ENCODE results near the gene LRCH4. TPM values are rescaled to one million over a fixed set of nuclear protein-coding genes. Genes with fewer than 3 reads are reported as not detected.
A peak's percentile ranks its signal among the peaks of the same experiment; 100 is the strongest.

Gene LRCH4
- total and polyA plus RNA-seq, 9 of the 15 experiments (the other 6 are each of a cell fraction or from before 2014, with no cell fraction given): 0.06 to 63.3 (median 15.0) TPM

DNA sequence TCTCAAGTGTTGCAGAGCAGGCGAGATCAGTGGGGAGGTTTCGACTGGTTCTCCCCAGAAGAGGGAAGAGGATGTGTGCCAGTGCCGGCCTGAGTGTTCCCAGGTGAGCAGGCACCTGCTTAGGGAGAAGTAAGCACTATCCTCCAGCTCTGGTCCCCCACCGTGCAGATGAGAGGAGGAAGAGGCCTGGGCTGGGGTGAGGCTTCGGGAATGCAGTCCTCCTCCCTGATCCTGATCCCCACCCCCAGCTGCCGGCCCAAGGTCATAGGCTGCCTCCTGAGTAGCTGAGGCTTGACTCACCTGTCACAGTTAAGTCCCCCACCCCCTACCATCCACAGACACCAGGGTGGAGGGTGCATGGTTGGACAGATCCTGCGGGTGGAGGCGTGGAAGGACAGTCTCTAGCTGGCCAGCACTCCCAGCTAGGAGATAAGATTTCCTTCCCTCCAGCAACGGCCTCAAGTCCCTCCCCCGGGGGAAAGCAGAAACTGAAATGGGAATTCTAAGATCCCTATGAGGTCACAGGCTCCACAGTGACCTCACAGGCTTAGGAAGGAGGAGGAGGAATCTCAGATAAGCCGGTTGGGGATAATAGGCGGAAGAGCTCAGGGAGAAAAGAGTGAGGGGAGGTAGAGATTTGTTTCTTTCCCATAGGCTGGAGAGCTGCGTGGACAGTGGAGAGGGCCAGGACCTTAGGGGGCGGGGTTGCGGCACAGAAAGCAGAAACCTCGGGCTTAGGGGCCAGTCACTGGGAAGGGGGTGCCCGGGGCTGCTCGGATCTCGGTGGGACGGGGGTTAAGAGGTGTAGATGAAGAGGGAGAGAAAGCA lies 1.0 kb downstream of the LRCH4 start (continued):
- peak in 1 of 2 experiments; percentile 18; a peak in 3 of 4 replicates for TF ChIP-seq SIN3A (IDR thresholded peaks at IDR 0.05; ENCODE audit: borderline replicate concordance in 2 of 2, control insufficient read depth in 1 of 2, low read depth in 2 of 2, low read length in 2 of 2)
- TF ChIP-seq, protein P1, sequence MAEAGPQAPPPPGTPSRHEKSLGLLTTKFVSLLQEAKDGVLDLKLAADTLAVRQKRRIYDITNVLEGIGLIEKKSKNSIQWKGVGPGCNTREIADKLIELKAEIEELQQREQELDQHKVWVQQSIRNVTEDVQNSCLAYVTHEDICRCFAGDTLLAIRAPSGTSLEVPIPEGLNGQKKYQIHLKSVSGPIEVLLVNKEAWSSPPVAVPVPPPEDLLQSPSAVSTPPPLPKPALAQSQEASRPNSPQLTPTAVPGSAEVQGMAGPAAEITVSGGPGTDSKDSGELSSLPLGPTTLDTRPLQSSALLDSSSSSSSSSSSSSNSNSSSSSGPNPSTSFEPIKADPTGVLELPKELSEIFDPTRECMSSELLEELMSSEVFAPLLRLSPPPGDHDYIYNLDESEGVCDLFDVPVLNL (CRISPR knock-in tag; IDR thresholded peaks at IDR 0.05; ENCODE audit: low read depth): no peak
- peak in 1 of 2 experiments; percentile 21; a peak in 1 of 4 replicates for TF ChIP-seq RCOR1 (IDR thresholded peaks at IDR 0.05; ENCODE audit: borderline replicate concordance in 1 of 2, low read depth in 2 of 2, low read length in 2 of 2)
- TF ChIP-seq, protein P2, sequence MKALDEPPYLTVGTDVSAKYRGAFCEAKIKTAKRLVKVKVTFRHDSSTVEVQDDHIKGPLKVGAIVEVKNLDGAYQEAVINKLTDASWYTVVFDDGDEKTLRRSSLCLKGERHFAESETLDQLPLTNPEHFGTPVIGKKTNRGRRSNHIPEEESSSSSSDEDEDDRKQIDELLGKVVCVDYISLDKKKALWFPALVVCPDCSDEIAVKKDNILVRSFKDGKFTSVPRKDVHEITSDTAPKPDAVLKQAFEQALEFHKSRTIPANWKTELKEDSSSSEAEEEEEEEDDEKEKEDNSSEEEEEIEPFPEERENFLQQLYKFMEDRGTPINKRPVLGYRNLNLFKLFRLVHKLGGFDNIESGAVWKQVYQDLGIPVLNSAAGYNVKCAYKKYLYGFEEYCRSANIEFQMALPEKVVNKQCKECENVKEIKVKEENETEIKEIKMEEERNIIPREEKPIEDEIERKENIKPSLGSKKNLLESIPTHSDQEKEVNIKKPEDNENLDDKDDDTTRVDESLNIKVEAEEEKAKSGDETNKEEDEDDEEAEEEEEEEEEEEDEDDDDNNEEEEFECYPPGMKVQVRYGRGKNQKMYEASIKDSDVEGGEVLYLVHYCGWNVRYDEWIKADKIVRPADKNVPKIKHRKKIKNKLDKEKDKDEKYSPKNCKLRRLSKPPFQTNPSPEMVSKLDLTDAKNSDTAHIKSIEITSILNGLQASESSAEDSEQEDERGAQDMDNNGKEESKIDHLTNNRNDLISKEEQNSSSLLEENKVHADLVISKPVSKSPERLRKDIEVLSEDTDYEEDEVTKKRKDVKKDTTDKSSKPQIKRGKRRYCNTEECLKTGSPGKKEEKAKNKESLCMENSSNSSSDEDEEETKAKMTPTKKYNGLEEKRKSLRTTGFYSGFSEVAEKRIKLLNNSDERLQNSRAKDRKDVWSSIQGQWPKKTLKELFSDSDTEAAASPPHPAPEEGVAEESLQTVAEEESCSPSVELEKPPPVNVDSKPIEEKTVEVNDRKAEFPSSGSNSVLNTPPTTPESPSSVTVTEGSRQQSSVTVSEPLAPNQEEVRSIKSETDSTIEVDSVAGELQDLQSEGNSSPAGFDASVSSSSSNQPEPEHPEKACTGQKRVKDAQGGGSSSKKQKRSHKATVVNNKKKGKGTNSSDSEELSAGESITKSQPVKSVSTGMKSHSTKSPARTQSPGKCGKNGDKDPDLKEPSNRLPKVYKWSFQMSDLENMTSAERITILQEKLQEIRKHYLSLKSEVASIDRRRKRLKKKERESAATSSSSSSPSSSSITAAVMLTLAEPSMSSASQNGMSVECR (CRISPR knock-in tag; IDR thresholded peaks at IDR 0.05): 0 out of 2 replicates have a peak, but pooled peaks have one; percentile 63
- 0 out of 4 replicates have a peak, but pooled peaks of 1 of the 2 experiments have one; percentile 36 for TF ChIP-seq TEAD1 (CRISPR knock-in tag; IDR thresholded peaks at IDR 0.05)
- TF ChIP-seq, protein P3, sequence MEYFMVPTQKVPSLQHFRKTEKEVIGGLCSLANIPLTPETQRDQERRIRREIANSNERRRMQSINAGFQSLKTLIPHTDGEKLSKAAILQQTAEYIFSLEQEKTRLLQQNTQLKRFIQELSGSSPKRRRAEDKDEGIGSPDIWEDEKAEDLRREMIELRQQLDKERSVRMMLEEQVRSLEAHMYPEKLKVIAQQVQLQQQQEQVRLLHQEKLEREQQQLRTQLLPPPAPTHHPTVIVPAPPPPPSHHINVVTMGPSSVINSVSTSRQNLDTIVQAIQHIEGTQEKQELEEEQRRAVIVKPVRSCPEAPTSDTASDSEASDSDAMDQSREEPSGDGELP (CRISPR knock-in tag; IDR thresholded peaks at IDR 0.05; ENCODE audit: borderline replicate concordance): peak; percentile 37; the same call in 1 of the 2 replicates
- no peak for TF ChIP-seq ATF1 (CRISPR knock-in tag; IDR thresholded peaks at IDR 0.05)
- peak; percentile 72 for TF ChIP-seq ATF1 (tag; IDR thresholded peaks at IDR 0.05)
- TF ChIP-seq, protein P4, sequence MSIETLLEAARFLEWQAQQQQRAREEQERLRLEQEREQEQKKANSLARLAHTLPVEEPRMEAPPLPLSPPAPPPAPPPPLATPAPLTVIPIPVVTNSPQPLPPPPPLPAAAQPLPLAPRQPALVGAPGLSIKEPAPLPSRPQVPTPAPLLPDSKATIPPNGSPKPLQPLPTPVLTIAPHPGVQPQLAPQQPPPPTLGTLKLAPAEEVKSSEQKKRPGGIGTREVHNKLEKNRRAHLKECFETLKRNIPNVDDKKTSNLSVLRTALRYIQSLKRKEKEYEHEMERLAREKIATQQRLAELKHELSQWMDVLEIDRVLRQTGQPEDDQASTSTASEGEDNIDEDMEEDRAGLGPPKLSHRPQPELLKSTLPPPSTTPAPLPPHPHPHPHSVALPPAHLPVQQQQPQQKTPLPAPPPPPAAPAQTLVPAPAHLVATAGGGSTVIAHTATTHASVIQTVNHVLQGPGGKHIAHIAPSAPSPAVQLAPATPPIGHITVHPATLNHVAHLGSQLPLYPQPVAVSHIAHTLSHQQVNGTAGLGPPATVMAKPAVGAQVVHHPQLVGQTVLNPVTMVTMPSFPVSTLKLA (conservative IDR thresholded peaks at IDR 0.05): 0 out of 4 replicates have a peak, but pooled peaks of 1 of the 2 experiments have one; percentile 14
- peak; percentile 69; the same call in 1 of the 2 replicates for TF ChIP-seq CREB1 (IDR thresholded peaks at IDR 0.05)
- TF ChIP-seq CREB1 (CRISPR knock-in tag; IDR thresholded peaks at IDR 0.05): peak; percentile 62; the same call in 1 of the 2 replicates
- TF ChIP-seq ZBTB1 (CRISPR knock-in tag; IDR thresholded peaks at IDR 0.05; ENCODE audit: borderline replicate concordance, low read depth): 0 out of 2 replicates have a peak, but pooled peaks have one; percentile 33
- TF ChIP-seq ATF7 (IDR thresholded peaks at IDR 0.05): peak; percentile 81
- TF ChIP-seq, protein P5, sequence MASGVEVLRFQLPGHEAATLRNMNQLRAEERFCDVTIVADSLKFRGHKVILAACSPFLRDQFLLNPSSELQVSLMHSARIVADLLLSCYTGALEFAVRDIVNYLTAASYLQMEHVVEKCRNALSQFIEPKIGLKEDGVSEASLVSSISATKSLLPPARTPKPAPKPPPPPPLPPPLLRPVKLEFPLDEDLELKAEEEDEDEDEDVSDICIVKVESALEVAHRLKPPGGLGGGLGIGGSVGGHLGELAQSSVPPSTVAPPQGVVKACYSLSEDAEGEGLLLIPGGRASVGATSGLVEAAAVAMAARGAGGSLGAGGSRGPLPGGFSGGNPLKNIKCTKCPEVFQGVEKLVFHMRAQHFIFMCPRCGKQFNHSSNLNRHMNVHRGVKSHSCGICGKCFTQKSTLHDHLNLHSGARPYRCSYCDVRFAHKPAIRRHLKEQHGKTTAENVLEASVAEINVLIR (CRISPR knock-in tag; IDR thresholded peaks at IDR 0.05): peak; percentile 58; the same call in 1 of the 2 replicates

Data from K562 (cell line).